ENCODE measurements around the gene CNTNAP2.

- TF ChIP-seq TARDBP (IDR thresholded peaks at IDR 0.05), result no peak
- no peak for TF ChIP-seq FOXM1 (IDR thresholded peaks at IDR 0.05; ENCODE audit: borderline replicate concordance)
- no peak for TF ChIP-seq SP1 (IDR thresholded peaks at IDR 0.05)
- TF ChIP-seq FOXK2 (IDR thresholded peaks at IDR 0.05), result no peak
- TF ChIP-seq SUZ12 (IDR thresholded peaks at IDR 0.05), result no peak
- TF ChIP-seq BHLHE40 (IDR thresholded peaks at IDR 0.05; ENCODE audit: borderline replicate concordance), result no peak
Measured at GRCh38 chr7:148017126-148017525, 1900.5 kb downstream of the CNTNAP2 start.
